Vagina (tissue), 2 donors: ENCODE results near the gene ZFTA. TPM values are rescaled to one million over a fixed set of nuclear protein-coding genes. Genes with fewer than 3 reads are reported as not detected.
"Not testable (repeated sequence)": the region's sequence is repeated elsewhere in the genome, so short reads cannot be mapped to it uniquely, and the experiment has no call there.

Experiments
- DNase-seq, 2 donors: peaks; one replicate each; pipeline ENCODE4 v3.0.0-alpha.2; 2017; ENCODE audit errors: extremely low spot score in 2 of 2
- H3K27ac ChIP-seq: fragments of 200-600 bp; sonication (generic); one replicate; pipeline ENCODE4 v1.5.1; 2019
- H3K27me3 ChIP-seq: fragments of 200-600 bp; sonication (generic); one replicate; pipeline ENCODE4 v1.5.1; 2019
- H3K36me3 ChIP-seq, 2 donors: fragments of 200-600 bp; sonication (generic); one replicate each; pipeline ENCODE4 v1.5.1; 2017 to 2019
- H3K4me1 ChIP-seq: fragments of 200-600 bp; sonication (generic); one replicate; pipeline ENCODE4 v1.5.1; 2019
- H3K4me3 ChIP-seq, 2 donors: fragments of 200-600 bp; sonication (generic); 1 replicate in 1 of 2; 2 replicates in 1 of 2; pipeline ENCODE4 v1.5.1; 2016 to 2019
- H3K9me3 ChIP-seq: fragments of 200-600 bp; sonication (generic); one replicate; pipeline ENCODE4 v1.5.1; 2019
- POLR2A ChIP-seq, 2 donors: fragments of 450-650 bp; IDR thresholded peaks; one replicate each; pipeline ENCODE4 v1.6.1; 2017; ENCODE audit warnings: antibody characterized with exemption in 2 of 2, mild to moderate bottlenecking in 2 of 2, moderate library complexity in 2 of 2
- POLR2AphosphoS5 ChIP-seq, 2 donors: sonication (generic); formaldehyde crosslinking; IDR thresholded peaks; one replicate each; pipeline ENCODE4 v1.9.0; 2017; ENCODE audit warnings: antibody characterized with exemption in 2 of 2, mild to moderate bottlenecking in 2 of 2, low read depth in 1 of 2; ENCODE audit not compliant: insufficient read depth in 1 of 2
- intact Hi-C: fragments of 100-400 bp; cut with DNase I; formaldehyde crosslinking; loops from one replicate; pipeline ENCODE4 v1.15.1; 2023
- total RNA-seq: library from RNA; depleted of rRNA; stranded (reverse); fragments of >200 nt; gene quantifications from one replicate; pipeline ENCODE4 v1.2.3, GENCODE V29; 2016
- TF ChIP-seq, protein P1 (sequence below), 3 experiments: fragments of 450-650 bp in 2 of 3; fragments of 200-600 bp in 1 of 3; sonication (generic) in 1 of 3; IDR thresholded peaks; one replicate each; pipeline ENCODE4 v1.5.1; 2017 to 2019; ENCODE audit warnings: antibody characterized with exemption in 3 of 3, mild to moderate bottlenecking in 2 of 3, moderate library complexity in 2 of 3

The ZFTA gene
- total RNA-seq, 1 donor from 2014 or later = 13.0 TPM

DNA sequence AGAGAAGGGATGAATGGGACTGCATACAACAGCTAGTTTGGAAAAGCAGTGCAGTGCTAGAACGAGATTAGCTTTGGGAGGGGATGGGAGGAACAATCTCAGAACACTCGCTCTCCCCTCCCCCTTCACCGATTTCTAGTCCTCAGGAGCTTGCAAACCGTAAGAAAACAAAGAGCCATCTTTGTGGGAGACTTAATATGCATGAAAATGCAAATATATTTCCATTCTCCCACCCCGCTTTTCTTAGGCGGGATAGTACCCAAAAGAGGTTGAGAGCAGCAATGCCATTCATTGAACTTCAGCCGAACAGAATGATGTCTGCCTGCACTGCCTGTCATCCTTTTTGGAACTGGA lies 45.8 kb upstream of the ZFTA start:
- TF ChIP-seq POLR2AphosphoS5 (IDR thresholded peaks at IDR 0.05; ENCODE audit: insufficient read depth in 1 of 2, low read depth in 1 of 2) (no peak), POLR2A (IDR thresholded peaks at IDR 0.05) (no peak)
- TF ChIP-seq, protein P1, sequence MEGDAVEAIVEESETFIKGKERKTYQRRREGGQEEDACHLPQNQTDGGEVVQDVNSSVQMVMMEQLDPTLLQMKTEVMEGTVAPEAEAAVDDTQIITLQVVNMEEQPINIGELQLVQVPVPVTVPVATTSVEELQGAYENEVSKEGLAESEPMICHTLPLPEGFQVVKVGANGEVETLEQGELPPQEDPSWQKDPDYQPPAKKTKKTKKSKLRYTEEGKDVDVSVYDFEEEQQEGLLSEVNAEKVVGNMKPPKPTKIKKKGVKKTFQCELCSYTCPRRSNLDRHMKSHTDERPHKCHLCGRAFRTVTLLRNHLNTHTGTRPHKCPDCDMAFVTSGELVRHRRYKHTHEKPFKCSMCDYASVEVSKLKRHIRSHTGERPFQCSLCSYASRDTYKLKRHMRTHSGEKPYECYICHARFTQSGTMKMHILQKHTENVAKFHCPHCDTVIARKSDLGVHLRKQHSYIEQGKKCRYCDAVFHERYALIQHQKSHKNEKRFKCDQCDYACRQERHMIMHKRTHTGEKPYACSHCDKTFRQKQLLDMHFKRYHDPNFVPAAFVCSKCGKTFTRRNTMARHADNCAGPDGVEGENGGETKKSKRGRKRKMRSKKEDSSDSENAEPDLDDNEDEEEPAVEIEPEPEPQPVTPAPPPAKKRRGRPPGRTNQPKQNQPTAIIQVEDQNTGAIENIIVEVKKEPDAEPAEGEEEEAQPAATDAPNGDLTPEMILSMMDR (IDR thresholded peaks at IDR 0.05) = no peak
- intact Hi-C loops = no loop called here
- Histone ChIP-seq H3K9me3 (no peaks in the 10 kb centered on the region), H3K36me3 (peaks cover 0 to 19% of the 10 kb centered on the region in 2 donors), H3K4me1 (peaks cover 34% of the 10 kb centered on the region), H3K27me3 (no peaks in the 10 kb centered on the region), H3K27ac (peak overlapping the region; percentile 79), H3K4me3 (peak overlapping the region; percentile 74 to 91)
- DNase-seq = no peak

- peaks cover 34% of the 10 kb centered on the region for H3K4me1 ChIP-seq
- no peak for TF ChIP-seq POLR2A (IDR thresholded peaks at IDR 0.05)
- peak in 1 of 2 donors; percentile 28 for TF ChIP-seq POLR2AphosphoS5 (IDR thresholded peaks at IDR 0.05; ENCODE audit: insufficient read depth in 1 of 2, low read depth in 1 of 2)
- H3K9me3 ChIP-seq = no peaks in the 10 kb centered on the region
- no peak for DNase-seq
- H3K27me3 ChIP-seq = no peaks in the 10 kb centered on the region
- intact Hi-C loops = loop anchor here (1.0 kb wide), 1 partner anchor 50 kb away; no protein-coding TSS in a partner anchor
- H3K27ac ChIP-seq = peak overlapping the region; percentile 79
- peaks cover 0 to 14% of the 10 kb centered on the region in 2 donors for H3K36me3 ChIP-seq
- peak overlapping the region; percentile 74 to 91 for H3K4me3 ChIP-seq
Measured at GRCh38 chr11:63813563-63814382, 45.2 kb upstream of the ZFTA start.

- no peak for DNase-seq
- peaks cover 0 to 7% of the 10 kb centered on the region in 2 donors for H3K36me3 ChIP-seq
- intact Hi-C loops = loop anchor here (1.0 kb wide), 1 partner anchor 50 kb away; no protein-coding TSS in a partner anchor
- H3K4me3 ChIP-seq = peak within 1 kb of the TSS; percentile 74 to 91
- H3K9me3 ChIP-seq = no peaks in the 10 kb centered on the region
- H3K27ac ChIP-seq = peak within 1 kb of the TSS; percentile 79
- H3K27me3 ChIP-seq = no peaks in the 10 kb centered on the region
- peaks cover 34% of the 10 kb centered on the region for H3K4me1 ChIP-seq
- peak in 1 of 2 donors; percentile 48 for TF ChIP-seq POLR2A (IDR thresholded peaks at IDR 0.05)
- TF ChIP-seq, protein P1 (IDR thresholded peaks at IDR 0.05) = no peak
- TF ChIP-seq POLR2AphosphoS5 (IDR thresholded peaks at IDR 0.05; ENCODE audit: insufficient read depth in 1 of 2, low read depth in 1 of 2) = no peak
Measured at GRCh38 chr11:63813035-63813562, 44.5 kb upstream of the ZFTA start, which contains the start of gene SPINDOC. SPINDOC (plus strand) TSS chr11:63813456; CDS start chr11:63813687, 231 bp downstream.

DNA sequence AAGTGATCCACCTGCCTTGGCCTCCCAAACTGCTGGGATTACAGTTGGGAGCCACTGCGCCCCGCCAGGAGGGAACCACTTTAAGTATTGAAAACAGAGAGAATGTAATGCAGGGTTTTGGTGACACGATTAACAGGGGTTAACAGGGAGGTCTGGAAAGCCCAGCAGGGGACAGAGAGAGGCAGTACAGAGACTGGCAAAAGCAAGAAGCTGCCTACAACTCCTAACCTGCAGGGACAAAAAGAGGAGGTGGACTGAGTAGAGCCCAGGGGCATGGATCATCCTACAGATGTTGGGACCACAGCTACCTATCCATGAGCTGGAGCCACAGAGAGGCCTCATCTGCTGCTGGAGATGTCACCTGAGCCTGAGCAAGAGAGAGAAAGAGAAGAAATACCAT lies 42.9 kb upstream of the ZFTA start:
- no peak for DNase-seq
- Histone ChIP-seq H3K27me3 (no peaks in the 10 kb centered on the region), H3K4me3 (no peak overlapping the region), H3K9me3 (no peaks in the 10 kb centered on the region), H3K4me1 (peaks cover 30% of the 10 kb centered on the region), H3K36me3 (no peaks in the 10 kb centered on the region), H3K27ac (no peak overlapping the region)
- no peak for TF ChIP-seq POLR2AphosphoS5 (IDR thresholded peaks at IDR 0.05; ENCODE audit: insufficient read depth in 1 of 2, low read depth in 1 of 2)
- intact Hi-C loops = no loop called here

- peaks cover 22% of the 10 kb centered on the region for H3K4me1 ChIP-seq
- intact Hi-C loops = not testable (repeated sequence)
Measured at GRCh38 chr11:63810383-63810782, 41.8 kb upstream of the ZFTA start.

DNA sequence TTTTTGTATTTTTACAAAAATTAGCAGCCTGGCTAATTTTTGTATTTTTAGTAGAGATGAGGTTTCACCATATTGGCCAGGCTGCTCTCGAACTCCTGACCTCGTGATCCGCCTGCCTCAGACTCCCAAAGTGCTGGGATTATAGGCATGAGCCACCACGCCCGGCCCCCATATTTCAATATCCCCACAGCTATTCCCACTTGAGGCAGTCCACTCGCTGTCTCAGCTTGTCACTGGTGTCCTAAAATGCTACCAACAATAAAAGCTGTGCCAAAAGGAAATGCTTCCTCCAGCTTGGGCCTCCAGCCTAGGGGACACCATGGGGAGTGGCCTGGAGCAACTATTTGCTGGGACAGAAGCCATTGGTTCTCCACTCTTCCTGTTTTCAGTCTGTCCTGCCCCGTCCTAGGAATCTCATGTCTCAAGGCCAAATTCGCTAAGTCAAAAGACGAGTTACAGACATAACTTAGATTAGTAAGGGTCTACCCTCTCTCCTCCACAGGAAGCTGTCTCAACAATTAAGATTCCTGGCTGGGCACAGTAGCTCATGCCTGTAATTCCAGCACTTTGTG lies 37.4 kb upstream of the ZFTA start:
- H3K27me3 ChIP-seq = no peaks in the 10 kb centered on the region
- no peaks in the 10 kb centered on the region for H3K36me3 ChIP-seq
- intact Hi-C loops = no loop called here
- TF ChIP-seq POLR2A (IDR thresholded peaks at IDR 0.05) (no peak), POLR2AphosphoS5 (IDR thresholded peaks at IDR 0.05; ENCODE audit: insufficient read depth in 1 of 2, low read depth in 1 of 2) (no peak)
- TF ChIP-seq, protein P1 (IDR thresholded peaks at IDR 0.05) = no peak
- H3K9me3 ChIP-seq = no peaks in the 10 kb centered on the region
- no peak for DNase-seq
- H3K4me3 ChIP-seq = no peak overlapping the region
- H3K27ac ChIP-seq = no peak overlapping the region
- H3K4me1 ChIP-seq = peaks cover 21% of the 10 kb centered on the region

More at GRCh38 chr11:63810383-63810782, 41.8 kb upstream of the ZFTA start:
- not testable (repeated sequence) for H3K27me3 ChIP-seq, H3K4me3 ChIP-seq, H3K27ac ChIP-seq, H3K36me3 ChIP-seq, DNase-seq, H3K9me3 ChIP-seq
